ENCODE data around the gene GGCX. TPM values are rescaled to one million over a fixed set of nuclear protein-coding genes. Genes with fewer than 3 reads are reported as not detected.

Gene GGCX
- total and polyA plus RNA-seq, 2 of the 13 experiments (the other 11 are each of a cell fraction or from before 2014, with no cell fraction given) = 72.5 to 103 TPM

DNA sequence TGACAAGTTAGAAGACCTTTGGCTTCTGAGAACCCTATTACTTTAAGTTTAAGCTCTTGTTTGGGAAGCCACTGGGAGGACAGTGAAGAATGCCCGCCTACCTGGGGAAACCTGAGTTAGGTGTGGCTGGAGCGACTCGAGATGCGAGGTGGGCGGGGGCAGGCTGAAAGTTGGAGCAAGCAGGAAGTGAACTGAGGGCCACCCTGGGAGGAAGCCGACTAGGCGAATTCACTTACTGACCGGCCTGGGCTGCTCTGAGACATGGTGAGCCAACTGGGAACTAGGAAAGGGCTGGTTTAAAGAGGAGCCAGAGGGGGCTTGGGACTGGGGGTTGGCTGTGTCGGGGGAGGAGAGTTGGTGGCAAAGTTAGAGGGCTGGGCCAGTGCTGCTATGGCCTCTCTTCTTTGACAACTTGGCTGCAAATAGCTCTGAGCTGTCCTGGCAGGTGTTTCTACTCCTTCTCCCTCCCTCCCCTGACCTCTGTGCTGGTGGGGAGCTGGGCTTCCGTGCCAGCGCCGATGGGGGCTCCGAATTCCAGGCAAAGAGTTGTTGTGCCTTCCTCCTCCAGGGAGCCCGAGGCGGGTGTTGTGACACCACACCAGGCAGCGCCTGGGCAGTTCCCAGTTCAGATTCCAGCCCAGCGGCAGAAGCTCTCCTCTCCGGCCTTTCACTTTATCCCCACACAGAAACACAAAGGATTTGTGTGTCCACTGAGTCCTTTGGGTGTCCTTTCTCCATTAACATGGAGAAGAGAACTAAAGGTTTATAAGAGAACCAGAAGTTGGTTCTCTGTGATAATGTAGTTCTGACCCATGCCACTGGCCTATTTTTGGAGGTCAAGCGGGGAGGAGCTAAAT lies 16.3 kb upstream of the GGCX start, which contains the start of gene VAMP8 (continued):
- TF ChIP-seq, protein P1, sequence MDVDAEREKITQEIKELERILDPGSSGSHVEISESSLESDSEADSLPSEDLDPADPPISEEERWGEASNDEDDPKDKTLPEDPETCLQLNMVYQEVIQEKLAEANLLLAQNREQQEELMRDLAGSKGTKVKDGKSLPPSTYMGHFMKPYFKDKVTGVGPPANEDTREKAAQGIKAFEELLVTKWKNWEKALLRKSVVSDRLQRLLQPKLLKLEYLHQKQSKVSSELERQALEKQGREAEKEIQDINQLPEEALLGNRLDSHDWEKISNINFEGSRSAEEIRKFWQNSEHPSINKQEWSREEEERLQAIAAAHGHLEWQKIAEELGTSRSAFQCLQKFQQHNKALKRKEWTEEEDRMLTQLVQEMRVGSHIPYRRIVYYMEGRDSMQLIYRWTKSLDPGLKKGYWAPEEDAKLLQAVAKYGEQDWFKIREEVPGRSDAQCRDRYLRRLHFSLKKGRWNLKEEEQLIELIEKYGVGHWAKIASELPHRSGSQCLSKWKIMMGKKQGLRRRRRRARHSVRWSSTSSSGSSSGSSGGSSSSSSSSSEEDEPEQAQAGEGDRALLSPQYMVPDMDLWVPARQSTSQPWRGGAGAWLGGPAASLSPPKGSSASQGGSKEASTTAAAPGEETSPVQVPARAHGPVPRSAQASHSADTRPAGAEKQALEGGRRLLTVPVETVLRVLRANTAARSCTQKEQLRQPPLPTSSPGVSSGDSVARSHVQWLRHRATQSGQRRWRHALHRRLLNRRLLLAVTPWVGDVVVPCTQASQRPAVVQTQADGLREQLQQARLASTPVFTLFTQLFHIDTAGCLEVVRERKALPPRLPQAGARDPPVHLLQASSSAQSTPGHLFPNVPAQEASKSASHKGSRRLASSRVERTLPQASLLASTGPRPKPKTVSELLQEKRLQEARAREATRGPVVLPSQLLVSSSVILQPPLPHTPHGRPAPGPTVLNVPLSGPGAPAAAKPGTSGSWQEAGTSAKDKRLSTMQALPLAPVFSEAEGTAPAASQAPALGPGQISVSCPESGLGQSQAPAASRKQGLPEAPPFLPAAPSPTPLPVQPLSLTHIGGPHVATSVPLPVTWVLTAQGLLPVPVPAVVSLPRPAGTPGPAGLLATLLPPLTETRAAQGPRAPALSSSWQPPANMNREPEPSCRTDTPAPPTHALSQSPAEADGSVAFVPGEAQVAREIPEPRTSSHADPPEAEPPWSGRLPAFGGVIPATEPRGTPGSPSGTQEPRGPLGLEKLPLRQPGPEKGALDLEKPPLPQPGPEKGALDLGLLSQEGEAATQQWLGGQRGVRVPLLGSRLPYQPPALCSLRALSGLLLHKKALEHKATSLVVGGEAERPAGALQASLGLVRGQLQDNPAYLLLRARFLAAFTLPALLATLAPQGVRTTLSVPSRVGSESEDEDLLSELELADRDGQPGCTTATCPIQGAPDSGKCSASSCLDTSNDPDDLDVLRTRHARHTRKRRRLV (CRISPR knock-in tag; IDR thresholded peaks at IDR 0.05) = no peak
- TF ChIP-seq HOXD1 (CRISPR knock-in tag; IDR thresholded peaks at IDR 0.05) (no peak), ZNF282 (IDR thresholded peaks at IDR 0.05; ENCODE audit: partially characterized antibody) (no peak), POGZ (CRISPR knock-in tag; IDR thresholded peaks at IDR 0.05) (peak; percentile 15; the same call in 1 of the 2 replicates), ZNF841 (CRISPR knock-in tag; IDR thresholded peaks at IDR 0.05; ENCODE audit: borderline replicate concordance) (no peak), GABPA (IDR thresholded peaks at IDR 0.05; ENCODE audit: low read depth, low read length) (no peak), GABPA (CRISPR knock-in tag; IDR thresholded peaks at IDR 0.05; ENCODE audit: low read depth) (peak; percentile 66), EHMT2 (IDR thresholded peaks at IDR 0.05; ENCODE audit: borderline replicate concordance, low read depth, low read length) (no peak), ZNF629 (CRISPR knock-in tag; conservative IDR thresholded peaks at IDR 0.05) (no peak), ZNF720 (CRISPR knock-in tag; IDR thresholded peaks at IDR 0.05) (no peak), ZNF44 (CRISPR knock-in tag; IDR thresholded peaks at IDR 0.05) (no peak; the same call in 1 of the 2 replicates), SRSF9 (IDR thresholded peaks at IDR 0.05; ENCODE audit: borderline replicate concordance, insufficient read depth, low read depth, low read length, poor library complexity, severe bottlenecking) (no peak), ZNF556 (CRISPR knock-in tag; IDR thresholded peaks at IDR 0.05; ENCODE audit: borderline replicate concordance) (0 out of 2 replicates have a peak, but pooled peaks have one; percentile 11), ZMYM2 (CRISPR knock-in tag; IDR thresholded peaks at IDR 0.05) (no peak), MEIS2 (CRISPR knock-in tag; IDR thresholded peaks at IDR 0.05) (no peak; the same call in 1 of the 2 replicates)
- TF ChIP-seq, protein P2, sequence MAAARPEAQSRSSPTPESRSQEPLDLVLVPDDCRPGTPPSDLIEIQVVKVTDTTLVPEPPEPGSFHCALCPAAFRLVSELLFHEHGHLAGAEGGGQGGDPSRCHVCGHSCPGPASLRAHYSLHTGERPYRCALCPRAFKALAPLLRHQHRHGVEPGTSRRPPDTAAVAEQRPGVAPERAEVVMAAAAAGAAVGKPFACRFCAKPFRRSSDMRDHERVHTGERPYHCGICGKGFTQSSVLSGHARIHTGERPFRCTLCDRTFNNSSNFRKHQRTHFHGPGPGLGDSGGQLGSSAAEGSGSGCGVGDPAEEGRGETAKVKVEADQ (CRISPR knock-in tag; IDR thresholded peaks at IDR 0.05; ENCODE audit: borderline replicate concordance) = 0 out of 2 replicates have a peak, but pooled peaks have one; percentile 68
- TF ChIP-seq, protein P3, sequence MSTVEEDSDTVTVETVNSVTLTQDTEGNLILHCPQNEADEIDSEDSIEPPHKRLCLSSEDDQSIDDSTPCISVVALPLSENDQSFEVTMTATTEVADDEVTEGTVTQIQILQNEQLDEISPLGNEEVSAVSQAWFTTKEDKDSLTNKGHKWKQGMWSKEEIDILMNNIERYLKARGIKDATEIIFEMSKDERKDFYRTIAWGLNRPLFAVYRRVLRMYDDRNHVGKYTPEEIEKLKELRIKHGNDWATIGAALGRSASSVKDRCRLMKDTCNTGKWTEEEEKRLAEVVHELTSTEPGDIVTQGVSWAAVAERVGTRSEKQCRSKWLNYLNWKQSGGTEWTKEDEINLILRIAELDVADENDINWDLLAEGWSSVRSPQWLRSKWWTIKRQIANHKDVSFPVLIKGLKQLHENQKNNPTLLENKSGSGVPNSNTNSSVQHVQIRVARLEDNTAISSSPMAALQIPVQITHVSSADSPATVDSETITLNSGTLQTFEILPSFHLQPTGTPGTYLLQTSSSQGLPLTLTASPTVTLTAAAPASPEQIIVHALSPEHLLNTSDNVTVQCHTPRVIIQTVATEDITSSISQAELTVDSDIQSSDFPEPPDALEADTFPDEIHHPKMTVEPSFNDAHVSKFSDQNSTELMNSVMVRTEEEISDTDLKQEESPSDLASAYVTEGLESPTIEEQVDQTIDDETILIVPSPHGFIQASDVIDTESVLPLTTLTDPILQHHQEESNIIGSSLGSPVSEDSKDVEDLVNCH (CRISPR knock-in tag; IDR thresholded peaks at IDR 0.05) = no peak
- TF ChIP-seq, protein P4, sequence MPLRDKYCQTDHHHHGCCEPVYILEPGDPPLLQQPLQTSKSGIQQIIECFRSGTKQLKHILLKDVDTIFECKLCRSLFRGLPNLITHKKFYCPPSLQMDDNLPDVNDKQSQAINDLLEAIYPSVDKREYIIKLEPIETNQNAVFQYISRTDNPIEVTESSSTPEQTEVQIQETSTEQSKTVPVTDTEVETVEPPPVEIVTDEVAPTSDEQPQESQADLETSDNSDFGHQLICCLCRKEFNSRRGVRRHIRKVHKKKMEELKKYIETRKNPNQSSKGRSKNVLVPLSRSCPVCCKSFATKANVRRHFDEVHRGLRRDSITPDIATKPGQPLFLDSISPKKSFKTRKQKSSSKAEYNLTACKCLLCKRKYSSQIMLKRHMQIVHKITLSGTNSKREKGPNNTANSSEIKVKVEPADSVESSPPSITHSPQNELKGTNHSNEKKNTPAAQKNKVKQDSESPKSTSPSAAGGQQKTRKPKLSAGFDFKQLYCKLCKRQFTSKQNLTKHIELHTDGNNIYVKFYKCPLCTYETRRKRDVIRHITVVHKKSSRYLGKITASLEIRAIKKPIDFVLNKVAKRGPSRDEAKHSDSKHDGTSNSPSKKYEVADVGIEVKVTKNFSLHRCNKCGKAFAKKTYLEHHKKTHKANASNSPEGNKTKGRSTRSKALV (CRISPR knock-in tag; IDR thresholded peaks at IDR 0.05) = no peak

Data from HepG2 (cell line).